HG02588 (cell line): ENCODE measurements around the gene PRM2.
"Not testable (repeated sequence)": the region's sequence is repeated elsewhere in the genome, so short reads cannot be mapped to it uniquely, and the experiment has no call there.

Experiments used
- ATAC-seq: cut with Tn5 transposase; IDR thresholded peaks from one replicate; pipeline ENCODE4 v1.9.1; 2021; ENCODE audit warnings: mild to moderate bottlenecking, moderate library complexity; ENCODE audit not compliant: unreplicated experiment

PRM2 gene

DNA sequence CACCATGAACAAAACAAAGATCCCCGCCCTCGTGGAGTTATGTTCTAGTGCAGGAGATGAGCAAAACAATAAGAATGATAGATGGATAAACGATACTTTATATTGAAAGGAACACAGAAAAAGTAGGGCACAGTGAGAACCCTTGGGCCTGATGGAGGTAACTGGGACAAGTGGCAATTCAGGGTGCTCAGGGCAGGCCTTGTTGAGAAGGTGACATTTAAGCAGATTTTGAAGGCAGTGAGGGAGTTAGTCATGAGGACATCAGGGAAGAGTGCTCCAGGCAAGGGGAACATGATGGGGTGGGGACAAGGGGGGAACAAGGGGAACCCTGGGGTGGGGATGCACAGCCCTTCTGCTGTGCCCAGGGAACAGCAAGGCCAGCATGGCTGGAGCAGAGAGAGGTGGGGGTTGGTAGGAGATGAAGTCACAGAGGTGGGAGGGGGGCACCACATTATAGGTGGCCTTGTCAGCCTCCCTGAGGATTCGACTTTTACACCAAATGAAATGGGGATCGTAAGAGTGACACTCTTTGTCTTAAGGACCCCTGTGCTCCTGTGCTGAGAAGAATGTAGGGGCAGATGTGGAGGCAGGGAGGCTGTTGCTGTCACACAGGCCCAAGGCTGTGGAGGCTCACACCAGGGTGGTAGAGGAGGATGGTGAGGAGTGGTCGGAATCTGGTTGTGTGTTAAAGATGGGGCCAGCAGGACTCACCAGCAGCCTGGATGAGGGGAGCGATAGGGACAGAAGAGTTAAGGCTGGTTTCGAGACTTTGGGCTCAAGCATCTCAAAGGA lies 14.0 kb upstream of the PRM2 start:
- no peak for ATAC-seq

DNA sequence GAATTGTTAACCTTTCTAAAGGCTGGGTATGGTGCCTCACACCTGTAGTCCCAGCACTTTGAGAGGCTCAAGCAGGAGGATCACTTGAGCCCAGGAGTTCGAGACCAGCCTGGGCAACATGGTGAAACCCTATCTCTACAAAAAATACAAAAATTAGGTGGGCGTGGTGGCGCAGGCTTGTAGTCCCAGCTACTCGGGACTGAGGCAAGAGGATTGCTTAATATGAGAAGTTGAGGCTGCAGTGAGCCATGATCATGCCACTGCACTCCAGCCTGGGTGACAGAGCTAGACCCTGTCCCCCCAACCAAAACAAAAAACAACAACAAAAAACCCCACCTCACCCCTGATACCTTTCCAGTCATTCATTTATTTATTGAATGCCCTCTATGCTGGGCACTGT lies 13.4 kb upstream of the PRM2 start:
- ATAC-seq = not testable (repeated sequence)

DNA sequence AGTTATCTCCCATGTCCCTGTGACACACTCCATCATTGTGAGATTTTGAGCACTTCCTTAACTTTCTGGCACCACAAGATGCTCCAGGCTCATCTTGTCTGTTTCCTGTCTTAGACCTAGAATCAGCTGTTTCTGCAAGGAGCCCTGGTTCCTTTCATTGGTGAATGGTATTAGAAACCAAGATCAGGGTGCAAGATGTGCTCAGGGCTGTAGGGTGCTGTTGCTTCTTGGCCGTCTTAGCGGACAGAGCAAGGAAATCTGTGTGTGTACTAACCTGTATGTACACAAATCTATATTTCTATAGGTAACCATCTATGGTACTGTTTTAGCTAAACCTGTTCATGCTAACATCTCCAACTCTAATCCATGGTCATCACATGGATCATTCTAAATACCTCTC lies 12.9 kb upstream of the PRM2 start:
- no peak for ATAC-seq

DNA sequence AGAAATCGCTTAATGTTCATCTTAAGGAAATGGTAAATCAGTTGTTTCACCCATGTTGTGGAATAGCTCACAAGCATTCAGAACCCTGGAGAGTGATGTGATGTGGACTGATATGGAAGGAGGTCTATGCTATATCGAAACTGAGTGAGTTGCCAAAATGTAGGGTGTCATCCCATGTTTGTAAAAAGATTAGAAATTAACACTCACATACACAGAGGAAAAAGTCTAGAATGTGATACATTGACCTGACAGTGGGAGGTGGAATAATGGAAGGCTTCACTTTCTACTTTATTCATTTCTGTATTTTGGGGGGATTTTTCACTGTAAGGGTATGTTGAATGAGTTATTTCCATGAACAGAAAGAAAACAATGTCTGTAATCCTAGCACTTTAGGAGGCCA lies 9.6 kb upstream of the PRM2 start:
- ATAC-seq = no peak

DNA sequence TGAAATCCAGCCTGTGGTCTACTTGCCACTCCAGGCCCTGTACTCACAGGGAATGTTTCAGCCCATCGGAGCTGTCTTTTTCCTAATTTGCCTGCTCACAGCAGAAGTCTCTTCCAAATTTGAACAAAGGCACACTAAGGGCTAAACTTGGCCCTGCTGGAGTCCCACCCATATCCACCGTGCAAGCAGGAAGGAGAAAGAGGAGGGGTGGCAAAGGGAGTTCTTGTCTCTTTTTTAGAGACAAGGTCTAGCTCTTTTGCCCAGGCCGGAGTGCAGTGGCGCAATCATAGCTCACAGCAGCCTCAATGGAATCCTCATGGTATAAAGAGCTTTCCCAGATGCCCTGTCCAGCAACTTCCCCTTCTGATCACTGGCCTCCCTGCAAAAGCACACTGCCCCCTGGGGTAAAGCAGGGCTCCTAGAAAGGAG lies 7.6 kb upstream of the PRM2 start:
- no peak for ATAC-seq

DNA sequence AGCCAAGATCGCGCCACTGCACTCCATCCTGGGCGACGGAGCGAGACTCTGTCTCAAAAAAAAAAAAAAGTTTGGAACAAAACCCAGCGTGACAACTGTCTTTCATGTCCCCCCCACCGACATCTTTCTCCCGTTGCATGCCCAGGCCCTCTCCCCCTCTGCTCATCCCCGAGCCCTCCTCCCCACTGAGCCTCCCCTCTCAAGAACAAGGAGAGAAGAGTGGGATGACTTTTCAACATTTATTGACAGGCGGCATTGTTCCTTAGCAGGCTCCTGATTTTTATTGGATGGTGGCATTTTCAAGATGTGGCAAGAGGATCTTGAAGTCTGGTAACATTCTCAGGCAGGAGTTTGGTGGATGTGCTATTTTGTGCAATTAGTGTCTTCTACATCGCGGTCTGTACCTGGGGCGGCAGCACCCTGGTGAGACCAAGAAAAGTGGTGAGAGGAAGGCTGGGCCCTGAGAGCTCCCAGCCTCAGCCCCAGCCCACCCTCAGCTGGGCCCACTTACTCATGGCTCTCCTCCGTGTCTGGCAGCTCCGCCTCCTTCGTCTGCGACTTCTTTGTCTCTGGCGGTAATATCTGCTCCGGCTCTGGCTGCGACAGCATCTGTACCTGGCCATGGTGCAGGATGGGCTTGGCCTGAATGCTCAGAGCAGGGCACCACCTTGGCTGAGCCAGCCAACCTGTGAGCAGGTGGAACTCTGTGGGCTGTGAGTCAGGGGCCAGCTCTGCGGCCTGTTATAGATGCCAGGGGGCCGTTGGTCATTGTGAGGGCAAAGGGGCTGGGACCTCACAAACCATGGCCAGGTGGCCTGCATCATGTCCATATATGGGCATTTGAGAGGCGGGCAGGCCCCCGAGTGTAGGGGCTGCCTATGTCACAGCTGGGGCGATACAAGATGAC lies 4.6 kb upstream of the PRM2 start, which contains the start of gene PRM1:
Gene PRM1 (minus strand): TSS at position 715 of the 907 bp plus-strand sequence. CDS start 92 bp downstream, at position 623.
- no peak for ATAC-seq

DNA sequence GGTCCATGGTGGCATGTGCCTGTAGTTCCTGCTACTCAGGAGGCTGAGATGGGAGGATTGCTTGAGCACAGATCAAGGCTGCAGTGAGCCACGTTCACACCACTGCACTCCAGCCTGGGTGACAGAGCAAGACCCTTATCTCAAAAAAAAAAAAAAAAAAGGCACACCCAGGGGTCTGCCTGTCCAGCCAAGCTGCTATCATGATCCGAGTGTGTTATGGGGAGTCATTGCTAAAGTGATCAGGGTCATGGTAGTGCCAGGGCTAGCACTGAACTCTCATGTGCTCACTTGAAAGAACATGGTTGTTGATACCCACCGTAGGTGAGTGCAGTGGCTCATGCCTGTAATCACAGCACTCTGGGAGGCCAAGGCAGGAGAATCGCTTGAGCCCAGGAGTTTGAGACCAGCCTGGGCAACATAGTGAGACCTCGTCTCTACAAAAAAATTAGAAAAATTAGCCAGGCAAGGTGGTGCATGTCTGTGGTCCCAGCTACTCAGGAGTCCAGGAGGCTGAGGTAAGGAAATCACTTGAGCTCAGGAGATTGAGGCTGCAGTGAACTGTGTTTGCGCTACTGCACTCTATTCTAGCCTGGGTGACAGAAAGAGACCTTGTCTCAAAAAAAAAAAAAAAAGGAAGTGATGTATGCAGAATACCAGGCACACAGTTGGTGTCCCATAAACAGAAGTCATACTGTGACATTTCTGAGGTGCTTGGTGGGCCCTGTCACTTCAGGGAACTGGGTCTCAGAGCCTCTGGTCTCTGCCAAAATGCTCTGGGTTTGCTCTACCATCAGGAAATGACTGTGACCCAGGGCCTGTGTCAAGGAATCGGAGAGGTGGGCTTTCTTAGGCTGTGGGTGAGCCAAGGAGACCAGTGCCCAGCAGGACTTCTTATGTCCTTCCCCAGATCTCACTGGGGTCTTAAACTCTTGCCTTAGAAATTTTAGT lies 2.7 kb upstream of the PRM2 start:
- no peak for ATAC-seq

DNA sequence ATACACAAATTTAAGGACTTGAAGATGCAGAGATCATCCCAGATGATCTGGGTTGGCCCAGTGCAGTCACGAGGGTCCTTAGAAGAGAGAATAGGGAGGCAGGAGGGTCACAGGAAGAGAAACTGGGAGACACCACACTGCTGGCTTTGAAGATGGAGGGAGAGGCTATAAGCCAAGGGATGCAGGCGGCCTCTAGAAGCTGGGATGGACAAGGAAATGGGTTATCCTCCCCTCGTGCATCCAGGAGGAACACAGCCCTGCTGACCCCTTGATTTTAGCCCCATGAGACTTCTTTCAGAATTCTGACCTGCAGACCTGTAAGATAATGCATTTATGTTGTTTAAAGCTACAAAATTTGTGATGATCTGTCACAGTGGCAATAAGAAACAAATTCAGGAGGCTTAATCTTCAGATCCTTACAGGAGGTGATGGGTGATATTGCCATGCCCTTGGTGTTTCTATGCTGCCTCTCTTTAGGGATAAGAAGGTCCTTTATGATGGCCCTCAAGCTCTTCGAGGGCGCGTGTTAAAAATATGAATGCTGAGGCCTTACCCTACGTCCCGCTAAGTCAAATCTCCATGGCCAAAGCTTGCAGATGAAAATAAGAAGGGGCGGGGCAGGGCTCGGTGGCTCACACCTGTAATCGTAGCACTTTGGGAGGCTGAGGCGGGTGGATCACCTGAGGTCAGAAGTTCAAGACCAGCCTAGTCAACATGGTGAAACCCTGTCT lies 1.5 kb upstream of the PRM2 start:
- ATAC-seq = no peak

DNA sequence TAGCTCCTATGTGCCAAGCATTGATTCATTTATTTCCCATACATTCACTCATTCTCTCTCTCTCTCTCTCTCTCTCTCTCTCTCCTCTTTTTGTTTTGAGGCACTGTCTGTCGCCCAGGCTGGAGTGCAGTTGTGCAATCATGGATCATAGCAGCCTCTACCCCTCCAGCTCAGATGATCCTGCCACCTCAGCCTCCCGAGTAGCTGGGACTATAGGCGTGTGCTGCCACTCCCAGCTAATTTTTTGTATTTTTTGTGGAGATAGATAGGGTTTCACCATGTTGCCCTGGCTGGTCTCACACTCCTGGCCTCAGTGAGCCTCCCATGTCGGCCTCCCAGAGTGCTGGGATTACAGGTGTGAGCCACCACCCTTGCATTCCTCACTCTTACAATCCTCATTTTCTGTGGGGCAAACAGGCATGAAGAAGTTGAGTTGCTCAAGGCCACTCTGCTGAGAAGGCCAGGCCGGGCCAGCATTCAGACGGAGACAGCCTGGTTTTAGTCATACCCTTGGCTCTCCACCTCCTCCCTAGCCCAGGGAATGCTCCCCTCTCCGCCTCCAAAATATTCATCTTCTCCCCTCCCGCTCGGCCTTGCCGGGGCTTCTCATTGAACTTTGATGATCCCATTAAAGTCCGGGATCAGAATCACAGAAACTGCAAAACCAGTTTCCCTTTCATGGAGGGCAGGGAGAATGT lies 765 bp upstream of the PRM2 start:
- no peak for ATAC-seq

DNA sequence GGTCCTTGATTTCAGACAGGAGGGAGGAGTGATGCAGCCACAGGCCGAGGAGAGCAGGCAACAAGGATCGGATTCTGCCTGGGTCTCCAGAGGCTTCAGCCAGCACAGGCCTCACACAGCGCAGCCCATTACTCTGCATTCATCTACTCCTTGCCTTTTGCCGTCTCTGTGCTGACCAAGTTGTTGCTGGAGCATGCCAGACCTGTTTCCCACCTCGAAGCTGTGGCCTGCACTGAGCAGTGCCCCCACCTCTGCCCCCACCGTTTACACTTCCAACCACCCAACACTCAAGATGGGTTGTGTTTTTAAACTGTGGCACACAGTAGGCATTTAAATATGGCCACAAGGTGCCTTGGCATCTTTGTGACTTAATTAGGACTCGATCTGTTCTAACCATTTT lies 1.3 kb downstream of the PRM2 start:
- ATAC-seq = no peak

DNA sequence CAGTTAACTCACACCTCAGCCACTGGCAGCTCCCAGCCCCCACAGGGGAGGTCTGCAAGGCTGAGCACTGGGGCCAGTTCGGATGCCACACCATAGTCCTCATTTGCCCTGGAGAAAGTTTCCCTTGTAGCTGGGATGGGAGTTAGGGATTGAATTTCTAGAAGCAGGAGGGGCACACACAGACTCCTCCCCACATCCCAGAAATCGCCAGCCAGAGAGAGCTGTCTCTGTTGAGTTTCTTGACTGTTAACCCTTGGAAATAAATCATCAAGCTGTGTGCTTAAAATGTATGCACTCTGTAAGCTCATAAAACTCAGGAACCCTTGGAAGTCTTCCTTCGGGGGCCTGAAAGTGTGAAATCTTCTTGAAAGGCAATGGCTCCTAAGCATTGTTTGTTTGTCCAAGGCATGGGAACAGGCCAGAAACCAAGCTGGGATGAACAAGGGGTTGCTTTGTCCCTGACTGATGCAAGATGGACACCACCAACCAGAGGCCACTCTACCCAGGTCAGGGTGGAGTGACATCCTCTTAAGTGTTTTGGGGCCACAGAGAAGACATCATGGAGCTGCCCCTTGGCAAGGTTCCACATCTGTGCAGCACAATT lies 2.5 kb downstream of the PRM2 start:
- no peak for ATAC-seq

DNA sequence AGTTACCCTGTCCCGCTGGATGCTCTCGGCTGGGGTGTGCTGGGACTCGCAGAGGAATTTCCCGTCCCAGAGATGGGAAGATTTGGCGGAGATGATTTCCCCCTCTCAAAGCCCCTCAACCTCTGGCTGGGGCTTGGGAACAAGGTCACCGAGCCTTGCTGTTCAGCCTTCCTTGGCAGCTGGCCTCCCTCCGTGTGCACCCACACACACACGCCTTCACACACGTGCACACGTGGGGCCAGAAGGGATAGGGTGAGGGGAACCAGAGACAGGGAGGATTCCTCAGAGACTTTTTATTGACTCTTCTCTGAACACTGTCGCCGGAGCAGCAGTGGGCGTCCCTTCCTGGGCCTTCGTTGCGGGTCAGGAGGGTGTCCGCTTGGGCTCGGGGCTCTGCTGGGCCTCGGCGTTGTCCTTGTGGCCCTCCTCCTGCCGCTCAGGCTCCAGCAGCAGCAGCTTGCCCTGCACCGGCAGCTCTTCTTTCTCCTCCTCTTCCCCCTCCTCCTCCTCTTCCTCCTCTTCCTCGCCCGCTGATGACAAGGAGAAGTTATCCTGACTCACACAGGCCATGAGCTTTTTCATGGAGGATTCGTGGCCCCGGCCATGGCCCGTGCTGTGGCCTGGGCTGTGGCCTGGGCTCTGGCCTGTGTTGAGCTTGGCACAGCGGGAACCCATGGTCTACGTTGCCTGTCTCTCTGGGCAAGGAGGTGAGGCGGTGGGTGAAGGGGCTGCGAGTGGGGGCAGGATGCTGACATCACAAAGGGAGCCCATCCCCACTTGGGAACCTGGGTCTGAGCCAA lies 3.2 kb downstream of the PRM2 start, which contains the start of gene PRM3:
Gene PRM3 (minus strand): TSS at position 709 of the 800 bp plus-strand sequence. CDS start 34 bp downstream, at position 675.
- no peak for ATAC-seq

DNA sequence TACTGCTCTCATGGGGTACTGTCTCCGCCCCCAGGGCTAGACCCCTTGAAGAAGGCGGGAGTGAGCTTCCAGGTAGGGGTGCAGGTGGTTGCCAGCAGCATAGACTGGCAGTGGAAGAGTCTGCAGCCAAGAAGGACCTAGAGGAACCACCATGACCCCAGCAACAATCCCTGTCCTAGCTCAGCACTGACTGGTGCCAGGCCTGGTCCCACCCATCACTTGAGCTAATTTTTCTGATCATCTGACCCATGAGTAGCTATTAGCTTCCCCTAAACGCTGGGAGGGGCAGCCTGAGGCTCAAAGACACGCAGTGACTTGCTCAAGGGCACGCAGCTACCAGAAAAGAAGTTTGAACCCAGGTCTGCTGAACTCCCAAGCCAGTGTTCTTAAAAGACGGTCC lies 3.8 kb downstream of the PRM2 start:
- ATAC-seq = no peak

DNA sequence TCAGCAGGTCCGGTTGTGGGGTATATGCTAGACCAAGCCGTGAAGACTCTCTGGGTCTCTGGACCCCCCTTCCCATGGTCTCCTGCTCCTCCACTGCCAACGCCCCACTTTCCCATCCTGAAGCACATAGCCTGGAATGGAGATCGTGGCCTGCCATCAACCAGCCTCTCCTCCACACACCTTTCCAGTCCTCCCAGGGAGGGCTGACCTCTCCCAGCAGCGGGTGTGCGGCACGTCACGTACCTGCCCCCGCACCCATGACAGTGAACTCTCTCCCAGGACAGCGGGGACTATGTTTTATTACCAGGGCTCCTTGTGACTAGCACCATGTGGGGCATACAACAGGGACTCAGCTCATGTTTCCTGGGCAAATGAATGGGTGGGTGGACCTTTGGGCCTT lies 4.7 kb downstream of the PRM2 start:
- no peak for ATAC-seq

DNA sequence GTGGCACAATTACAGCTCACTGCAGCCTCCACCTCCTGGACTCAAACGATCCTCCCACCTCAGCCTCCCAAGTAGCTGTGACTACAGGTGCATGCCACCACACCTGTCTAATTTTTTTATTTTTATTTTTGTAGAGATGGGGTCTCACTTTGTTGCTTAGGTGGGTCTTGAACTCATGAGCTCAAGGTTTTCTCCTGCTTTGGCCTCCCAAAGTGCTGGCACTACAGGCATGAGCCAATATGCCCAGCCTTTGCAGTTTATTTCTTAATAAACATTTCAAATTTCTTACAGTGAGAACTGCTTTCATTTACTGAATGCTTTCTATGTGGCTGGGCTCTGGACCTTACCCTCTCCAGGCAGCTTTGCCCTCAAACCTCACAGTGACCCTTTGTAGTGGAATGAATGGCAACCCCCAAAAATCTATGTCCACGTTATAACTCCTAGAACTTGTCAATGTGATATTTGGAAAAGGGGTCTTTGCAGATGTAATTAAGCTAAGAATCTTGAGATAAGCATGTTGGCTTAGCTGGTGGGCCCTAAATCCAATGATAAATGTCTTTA lies 5.6 kb downstream of the PRM2 start:
- no peak for ATAC-seq

DNA sequence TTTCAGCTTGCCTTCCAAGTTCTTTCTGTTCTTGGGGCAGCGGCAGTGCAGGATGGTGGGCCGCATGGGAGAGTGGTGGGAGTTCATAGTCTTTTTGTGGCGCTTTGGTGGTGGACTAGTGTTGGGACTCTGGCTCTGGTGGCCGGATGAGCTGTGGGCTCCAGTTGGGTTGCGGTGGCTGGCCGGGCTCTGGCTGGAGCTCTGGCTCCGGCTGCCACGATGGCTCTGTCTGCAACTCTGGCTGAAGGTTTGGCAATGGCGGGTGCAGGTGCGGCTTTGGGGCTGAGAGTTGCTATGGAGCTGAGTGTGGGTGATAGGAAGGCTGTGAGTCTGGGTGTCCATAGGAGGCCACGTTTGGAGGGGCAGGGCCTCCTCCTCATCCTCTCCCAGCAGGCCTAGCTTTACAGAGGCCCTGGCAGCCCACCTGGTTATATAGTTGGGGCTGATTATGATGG lies 7.3 kb downstream of the PRM2 start, which contains the start of gene TNP2:
Gene TNP2 (minus strand): TSS at position 405 of the 455 bp plus-strand sequence. CDS start 63 bp downstream, at position 342.
- no peak for ATAC-seq

DNA sequence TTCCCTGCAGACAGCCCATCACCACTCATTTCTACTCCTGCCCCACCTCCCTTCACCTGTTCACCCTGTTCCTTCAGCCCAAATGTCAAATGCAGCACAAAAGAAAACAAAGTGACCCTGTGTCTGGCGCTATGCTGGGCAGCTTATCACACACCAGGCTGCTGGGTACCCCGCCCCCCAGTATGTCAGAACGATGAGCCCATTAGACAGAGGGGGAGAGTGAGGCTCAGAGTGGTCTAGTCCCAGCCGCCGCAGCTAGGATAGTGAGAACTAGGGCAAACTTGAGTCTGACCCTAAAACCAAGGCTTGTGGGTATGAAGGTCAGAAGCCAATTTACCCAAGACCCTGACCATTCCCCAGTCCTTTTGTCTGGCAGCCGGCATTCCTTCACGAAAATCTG lies 11.2 kb downstream of the PRM2 start:
- no peak for ATAC-seq
